GM10847 (cell line): ENCODE results near the gene C20orf141.

Experiments
- POLR2A ChIP-seq: IDR thresholded peaks from 2 replicates; pipeline ENCODE4 v1.6.1; 2011; ENCODE audit not compliant: insufficient read length; ENCODE audit errors: extremely low read depth

C20orf141 gene, protein sequence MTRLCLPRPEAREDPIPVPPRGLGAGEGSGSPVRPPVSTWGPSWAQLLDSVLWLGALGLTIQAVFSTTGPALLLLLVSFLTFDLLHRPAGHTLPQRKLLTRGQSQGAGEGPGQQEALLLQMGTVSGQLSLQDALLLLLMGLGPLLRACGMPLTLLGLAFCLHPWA

GRCh38 chr20:2814587-2815051 lies at the start of gene C20orf141:
Gene C20orf141 (plus strand): TSS chr20:2814987. CDS start chr20:2815185, 198 bp downstream.
- no peak for TF ChIP-seq POLR2A

DNA sequence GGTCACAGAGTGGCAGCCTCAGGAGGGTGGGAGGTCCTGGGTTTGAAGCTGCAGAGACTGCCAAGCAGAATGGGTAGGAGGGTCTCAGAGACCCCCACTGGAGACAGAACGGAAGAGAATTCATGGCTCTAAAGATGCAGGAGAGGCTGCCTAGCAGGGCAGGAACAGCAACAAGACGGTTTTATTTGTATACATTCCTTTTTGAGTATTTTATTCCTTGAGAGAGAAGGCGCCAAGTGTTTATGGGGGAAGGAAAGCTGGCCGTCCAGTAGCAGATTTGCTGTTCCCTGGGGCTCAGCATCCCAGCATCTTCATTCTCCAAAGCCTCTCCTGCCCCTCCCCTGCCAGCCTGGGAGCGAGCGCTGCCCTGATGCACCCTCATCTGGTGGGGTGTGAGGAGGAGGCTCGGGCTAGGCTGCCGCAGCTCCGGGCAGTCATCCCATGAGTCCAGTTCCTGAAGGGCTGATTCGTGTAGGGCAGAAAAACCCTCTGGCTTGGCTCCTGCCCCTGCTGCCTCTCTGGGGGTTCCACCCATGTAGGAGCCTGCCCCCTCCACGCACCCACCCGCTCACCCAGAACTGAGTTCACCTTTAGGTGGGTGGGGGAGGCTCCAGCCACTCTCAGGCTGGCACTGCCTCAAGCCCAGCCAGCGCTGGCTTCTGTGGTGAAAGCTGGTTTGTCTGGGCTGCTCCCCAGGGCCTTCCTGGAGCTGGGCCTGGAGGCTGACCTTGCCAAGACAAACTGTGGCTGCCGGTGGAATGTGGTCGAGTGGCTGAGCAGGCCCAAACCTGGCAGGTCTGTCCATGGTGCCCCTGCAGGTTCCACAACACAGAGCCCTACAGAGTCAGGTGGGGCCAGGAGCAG lies 46.8 kb upstream of the C20orf141 start:
- no peak for TF ChIP-seq POLR2A

- TF ChIP-seq POLR2A, result no peak
Measured at GRCh38 chr20:2768632-2769015, 46.2 kb upstream of the C20orf141 start.

DNA sequence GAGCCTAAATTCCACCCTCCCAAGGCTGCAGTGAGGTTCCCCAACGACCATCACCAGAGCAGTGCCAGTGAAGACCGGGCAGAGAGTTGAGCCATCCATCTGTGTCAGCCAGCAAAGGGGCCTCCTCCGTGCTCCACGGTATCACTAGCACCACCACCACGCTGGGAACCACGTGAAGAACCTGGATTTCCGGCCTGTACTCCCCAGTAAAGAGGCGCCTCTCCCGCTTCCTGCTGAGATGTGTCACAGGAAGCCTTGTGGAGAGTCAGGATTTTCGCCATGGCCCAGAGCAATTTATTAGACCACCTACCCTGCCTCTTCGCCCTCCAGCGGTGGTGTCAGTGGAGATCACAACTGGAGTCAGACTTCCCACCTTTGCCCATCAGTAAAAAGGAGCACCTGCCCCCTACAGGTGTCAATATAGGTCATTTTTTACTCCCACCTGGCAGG lies 43.1 kb upstream of the C20orf141 start:
- TF ChIP-seq POLR2A, result no peak

DNA sequence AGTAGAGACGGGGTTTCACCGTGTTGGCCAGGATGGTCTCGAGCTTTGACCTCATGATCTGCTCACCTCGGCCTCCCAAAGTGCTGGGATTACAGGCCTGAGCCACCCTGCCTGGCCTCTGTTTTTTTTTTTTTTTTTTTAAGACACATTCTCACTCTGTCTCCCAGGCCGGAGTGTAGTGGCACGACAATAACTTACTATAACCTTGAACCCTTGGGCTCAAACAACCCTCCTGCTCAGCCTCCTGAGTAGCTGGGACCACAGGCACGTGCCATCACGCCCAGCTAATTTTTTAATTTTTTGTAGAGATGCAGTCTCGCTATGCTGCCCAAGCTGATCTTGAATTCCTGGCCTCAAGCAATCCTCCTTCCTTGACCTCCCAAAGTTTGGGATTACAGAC lies 41.0 kb upstream of the C20orf141 start:
- no peak for TF ChIP-seq POLR2A

GRCh38 chr20:2775139-2775538 lies 39.6 kb upstream of the C20orf141 start:
- TF ChIP-seq POLR2A, result no peak

DNA sequence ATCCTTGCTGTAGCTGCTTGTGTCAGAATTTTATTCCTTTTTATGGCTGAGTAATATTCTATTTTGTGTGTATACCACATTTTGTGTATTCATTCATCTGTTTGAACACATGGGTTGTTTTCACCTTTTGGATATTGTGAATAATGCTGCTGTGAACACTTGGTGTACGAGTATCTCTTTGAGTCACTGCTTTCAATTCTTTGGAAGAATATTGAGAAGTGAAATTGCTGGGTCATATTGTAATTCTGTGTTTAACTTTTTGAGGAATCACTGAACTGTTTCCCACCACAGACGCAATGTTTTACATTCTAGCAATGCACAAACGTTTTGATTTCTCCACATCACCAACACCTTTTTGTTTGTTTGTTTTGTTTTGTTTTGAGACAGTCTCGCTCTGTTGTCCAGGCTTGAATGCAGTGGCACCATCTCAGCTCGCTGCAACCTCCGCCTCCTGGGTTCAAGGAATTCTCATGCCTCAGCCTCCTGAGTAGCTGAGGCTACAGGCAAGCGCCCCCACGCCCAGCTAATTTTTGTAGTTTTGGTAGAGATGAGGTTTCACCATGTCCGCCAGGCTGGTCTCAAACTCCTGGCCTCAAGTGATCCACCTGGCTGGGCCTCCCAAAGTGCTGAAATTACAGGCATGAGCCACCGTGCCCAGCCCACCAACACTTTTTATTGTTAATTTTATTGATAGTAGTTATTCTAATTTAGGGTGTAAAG lies 36.0 kb upstream of the C20orf141 start:
- TF ChIP-seq POLR2A, result no peak

DNA sequence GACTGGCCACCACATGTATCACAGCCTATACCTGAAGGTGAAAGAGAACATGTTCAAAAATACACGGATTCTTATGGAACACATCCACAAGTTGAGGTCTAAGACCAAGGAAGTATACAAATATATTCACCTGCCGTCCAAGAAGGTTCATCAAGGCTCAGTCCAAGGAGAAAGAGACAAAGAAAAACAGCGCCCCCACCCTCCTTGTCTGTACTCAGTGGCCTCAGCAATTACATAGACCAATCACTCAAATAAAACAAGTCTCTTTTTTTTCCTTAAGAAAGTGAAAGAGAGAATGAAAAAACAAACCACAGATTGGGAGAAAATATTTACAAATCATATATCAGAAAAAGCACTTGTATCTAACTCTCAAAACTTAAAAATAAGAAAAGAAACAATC lies 33.8 kb upstream of the C20orf141 start:
- TF ChIP-seq POLR2A, result no peak

DNA sequence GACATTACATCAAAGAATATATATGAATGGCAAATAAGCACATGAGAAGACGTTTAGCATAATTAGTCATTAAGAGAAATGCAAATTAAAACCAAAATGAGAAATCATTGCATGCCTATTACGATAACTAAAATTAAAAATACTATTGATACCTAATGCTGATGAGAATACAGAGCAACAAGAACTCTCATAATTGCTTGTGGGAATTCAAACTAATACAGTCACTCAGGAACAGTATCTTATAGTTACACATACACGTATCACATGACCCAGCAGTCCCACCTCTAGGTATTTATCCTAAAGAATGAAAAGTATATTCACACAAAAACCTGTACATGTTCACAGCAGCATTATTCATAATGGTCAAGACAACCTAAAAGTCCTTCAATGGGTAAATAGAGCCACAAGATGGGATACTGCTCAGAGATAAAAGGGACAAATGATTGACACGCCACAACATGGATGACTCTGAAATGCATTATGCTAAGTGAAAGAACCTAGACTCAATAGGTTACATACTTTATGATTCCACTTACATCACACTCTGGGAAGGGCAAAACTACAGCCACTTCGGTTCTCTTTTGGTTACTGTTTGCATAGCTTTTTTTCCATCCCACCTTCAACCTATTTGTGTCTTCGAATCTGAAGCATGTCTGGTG lies 30.8 kb upstream of the C20orf141 start:
- no peak for TF ChIP-seq POLR2A

GRCh38 chr20:2793471-2793870 lies 21.3 kb upstream of the C20orf141 start:
- no peak for TF ChIP-seq POLR2A

- TF ChIP-seq POLR2A, result no peak
Measured at GRCh38 chr20:2794202-2794748, 20.5 kb upstream of the C20orf141 start.

DNA sequence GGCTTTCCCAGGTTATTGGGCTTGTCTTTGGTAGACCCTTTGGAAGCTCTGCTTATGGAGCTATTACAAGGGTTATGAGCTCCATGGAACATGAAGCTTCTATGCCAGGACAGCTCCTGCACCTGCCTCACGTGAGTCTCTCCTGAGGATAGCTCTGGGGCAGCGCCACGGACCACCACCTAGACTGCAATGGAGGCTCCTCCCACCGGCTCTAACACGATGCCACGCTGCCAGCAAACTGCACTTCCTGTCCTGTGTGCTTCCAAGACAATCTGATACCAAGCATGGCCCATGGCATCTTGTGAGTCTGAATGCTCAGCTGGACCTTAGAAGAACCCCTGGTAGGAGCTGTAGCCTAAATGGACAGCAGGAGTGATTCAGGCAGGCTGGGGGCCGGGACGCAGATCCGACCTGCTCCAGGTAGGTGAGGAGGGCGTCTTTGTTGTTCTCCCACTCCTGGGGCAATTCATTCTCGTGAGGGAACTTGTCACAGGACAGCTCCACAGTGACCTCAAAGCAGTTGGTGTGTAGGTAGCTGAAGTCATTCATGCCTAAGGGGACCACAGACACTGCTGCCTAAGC lies 19.8 kb upstream of the C20orf141 start:
- no peak for TF ChIP-seq POLR2A

GRCh38 chr20:2795451-2795850 lies 19.3 kb upstream of the C20orf141 start:
- TF ChIP-seq POLR2A, result no peak

GRCh38 chr20:2796011-2796660 lies 18.7 kb upstream of the C20orf141 start:
- TF ChIP-seq POLR2A, result no peak
